ENCODE measurements around the gene MIP.

MIP gene

GRCh38 chr12:56468216-56469006 is 14.0 kb upstream of the MIP start, which contains the start of gene SPRYD4:
SPRYD4 (plus strand) TSS chr12:56468578; CDS start chr12:56468592, 14 bp downstream.
- peak; percentile 39 for TF ChIP-seq CTCF (IDR thresholded peaks at IDR 0.05; ENCODE audit: low read depth, low read length)
- H3K4me3 ChIP-seq (ENCODE audit: low read depth, low read length) = peak within 1 kb of the TSS; percentile 96
- DNase-seq = peak; percentile 95
- H3K36me3 ChIP-seq = peaks cover 5% of the 10 kb centered on the region; the same call in 1 of the 2 replicates
- H3K27me3 ChIP-seq = no peaks in the 10 kb centered on the region
- H3K4me1 ChIP-seq = 0 out of 2 replicates have a peak, but pooled peaks cover 2% of the 10 kb centered on the region
- no peaks in the 10 kb centered on the region for H3K9me3 ChIP-seq

GRCh38 chr12:56462565-56462964 is 8.1 kb upstream of the MIP start:
- H3K4me3 ChIP-seq (ENCODE audit: low read depth, low read length) = no peak overlapping the region
- H3K36me3 ChIP-seq = no peaks in the 10 kb centered on the region
- H3K4me1 ChIP-seq = no peaks in the 10 kb centered on the region
- DNase-seq = no peak
- TF ChIP-seq CTCF (IDR thresholded peaks at IDR 0.05; ENCODE audit: low read depth, low read length) = no peak
- no peaks in the 10 kb centered on the region for H3K9me3 ChIP-seq
- no peaks in the 10 kb centered on the region for H3K27me3 ChIP-seq

- no peaks in the 10 kb centered on the region for H3K4me1 ChIP-seq
- no peaks in the 10 kb centered on the region for H3K27me3 ChIP-seq
- TF ChIP-seq CTCF (IDR thresholded peaks at IDR 0.05; ENCODE audit: low read depth, low read length) = no peak
- no peak for DNase-seq
- no peaks in the 10 kb centered on the region for H3K36me3 ChIP-seq
- no peaks in the 10 kb centered on the region for H3K9me3 ChIP-seq
- H3K4me3 ChIP-seq (ENCODE audit: low read depth, low read length) = no peak overlapping the region
Measured at GRCh38 chr12:56461235-56462159, 7.0 kb upstream of the MIP start.

- Histone ChIP-seq H3K4me1 (no peaks in the 10 kb centered on the region), H3K36me3 (no peaks in the 10 kb centered on the region), H3K4me3 (ENCODE audit: low read depth, low read length) (no peak overlapping the region), H3K9me3 (no peaks in the 10 kb centered on the region), H3K27me3 (no peaks in the 10 kb centered on the region)
- no peak for TF ChIP-seq CTCF (IDR thresholded peaks at IDR 0.05; ENCODE audit: low read depth, low read length)
- no peak for DNase-seq
Measured at GRCh38 chr12:56457817-56458216, 3.4 kb upstream of the MIP start.

- no peak for DNase-seq
- Histone ChIP-seq H3K4me1 (no peaks in the 10 kb centered on the region; the same call in 1 of the 2 replicates), H3K27me3 (no peaks in the 10 kb centered on the region), H3K9me3 (no peaks in the 10 kb centered on the region), H3K4me3 (ENCODE audit: low read depth, low read length) (no peak overlapping the region), H3K36me3 (no peaks in the 10 kb centered on the region)
- TF ChIP-seq CTCF (IDR thresholded peaks at IDR 0.05; ENCODE audit: low read depth, low read length) = no peak
Measured at GRCh38 chr12:56451147-56451546, 3.3 kb downstream of the MIP start.

Data from BE2C (cell line).